Endothelial cell (in vitro differentiated cells): ENCODE results near the gene TLE4. TPM values are rescaled to one million over a fixed set of nuclear protein-coding genes. Genes with fewer than 3 reads are reported as not detected.

Source experiments
- DNase-seq: peaks from one replicate; pipeline ENCODE4 v3.0.0; 2021; ENCODE audit warnings: low spot score
- H3K27ac Mint-ChIP-seq: one replicate; pipeline ENCODE4 v1.8.0; 2021; ENCODE audit warnings: mixed read lengths, inconsistent platforms; ENCODE audit not compliant: unreplicated experiment
- H3K27me3 Mint-ChIP-seq: one replicate; pipeline ENCODE4 v1.8.0; 2021; ENCODE audit warnings: mild to moderate bottlenecking, moderate library complexity, mixed read lengths, inconsistent platforms; ENCODE audit not compliant: unreplicated experiment
- H3K36me3 Mint-ChIP-seq: one replicate; pipeline ENCODE4 v1.8.0; 2021; ENCODE audit warnings: mild to moderate bottlenecking, low read depth, mixed read lengths, inconsistent platforms; ENCODE audit not compliant: unreplicated experiment
- H3K4me1 Mint-ChIP-seq: one replicate; pipeline ENCODE4 v1.8.0; 2021; ENCODE audit warnings: mild to moderate bottlenecking, mixed read lengths, inconsistent platforms; ENCODE audit not compliant: unreplicated experiment
- H3K4me3 Mint-ChIP-seq: one replicate; pipeline ENCODE4 v1.8.0; 2021; ENCODE audit warnings: mild to moderate bottlenecking, mixed read lengths, inconsistent platforms; ENCODE audit not compliant: unreplicated experiment
- H3K9me3 Mint-ChIP-seq: one replicate; pipeline ENCODE4 v1.8.0; 2021; ENCODE audit warnings: mixed read lengths, inconsistent platforms; ENCODE audit not compliant: unreplicated experiment
- CTCF ChIP-seq: fragments of 200-600 bp; sonication (generic); IDR thresholded peaks from one replicate; pipeline ENCODE4 v1.5.0; 2021; ENCODE audit warnings: antibody characterized with exemption; ENCODE audit not compliant: unreplicated experiment
- total RNA-seq: library from RNA; stranded (reverse); fragmentation: NEBNext Ultra II Directional; extraction: Animal tissue kit (Norgen Biotek cat#: 25700); gene quantifications from one replicate; pipeline ENCODE4 v1.2.1, GENCODE V29; 2021; ENCODE audit not compliant: unreplicated experiment

Gene TLE4
- total RNA-seq, 1 donor from 2014 or later, result 88.4 TPM

- DNase-seq, result no peak
- Mint-ChIP-seq H3K27me3 (peaks cover 4% of the 10 kb centered on the region), H3K36me3 (peaks cover 16% of the 10 kb centered on the region), H3K4me3 (no peak overlapping the region), H3K27ac (no peak overlapping the region), H3K4me1 (peaks cover 8% of the 10 kb centered on the region), H3K9me3 (no peaks in the 10 kb centered on the region)
- TF ChIP-seq CTCF, result no peak
Measured at GRCh38 chr9:79642671-79643070, 70.9 kb downstream of the TLE4 start.

GRCh38 chr9:79644048-79644447 is 72.3 kb downstream of the TLE4 start:
- Mint-ChIP-seq H3K4me3 (no peak overlapping the region), H3K27ac (no peak overlapping the region), H3K9me3 (no peaks in the 10 kb centered on the region), H3K27me3 (peaks cover 4% of the 10 kb centered on the region), H3K4me1 (peaks cover 8% of the 10 kb centered on the region), H3K36me3 (peaks cover 16% of the 10 kb centered on the region)
- DNase-seq, result no peak
- no peak for TF ChIP-seq CTCF

GRCh38 chr9:79644601-79645000 is 72.8 kb downstream of the TLE4 start:
- H3K4me3 Mint-ChIP-seq, result no peak overlapping the region
- H3K27me3 Mint-ChIP-seq, result peaks cover 4% of the 10 kb centered on the region
- H3K4me1 Mint-ChIP-seq, result peaks cover 8% of the 10 kb centered on the region
- no peaks in the 10 kb centered on the region for H3K9me3 Mint-ChIP-seq
- peaks cover 16% of the 10 kb centered on the region for H3K36me3 Mint-ChIP-seq
- DNase-seq, result no peak
- TF ChIP-seq CTCF, result no peak
- no peak overlapping the region for H3K27ac Mint-ChIP-seq

GRCh38 chr9:79645110-79645509 is 73.3 kb downstream of the TLE4 start:
- Mint-ChIP-seq H3K36me3 (peaks cover 16% of the 10 kb centered on the region), H3K9me3 (no peaks in the 10 kb centered on the region), H3K4me3 (no peak overlapping the region), H3K27me3 (peaks cover 4% of the 10 kb centered on the region), H3K4me1 (peaks cover 8% of the 10 kb centered on the region), H3K27ac (no peak overlapping the region)
- DNase-seq, result no peak
- TF ChIP-seq CTCF, result no peak

- Mint-ChIP-seq H3K27me3 (peaks cover 3% of the 10 kb centered on the region), H3K4me1 (peaks cover 14% of the 10 kb centered on the region), H3K27ac (no peak overlapping the region), H3K4me3 (no peak overlapping the region), H3K9me3 (no peaks in the 10 kb centered on the region), H3K36me3 (peaks cover 16% of the 10 kb centered on the region)
- DNase-seq, result no peak
- no peak for TF ChIP-seq CTCF
Measured at GRCh38 chr9:79646096-79646495, 74.3 kb downstream of the TLE4 start.
